Keratinocyte (primary cell): ENCODE measurements around the gene GRAMD1B. TPM values are rescaled to one million over a fixed set of nuclear protein-coding genes. Genes with fewer than 3 reads are reported as not detected.

Experiments
- DNase-seq: peaks from one replicate; pipeline ENCODE4 v3.0.0-alpha.2; 2011; ENCODE audit warnings: low read depth, missing footprints, low spot score
- FAIRE-seq: peaks from 2 replicates; lab custom pipeline; 2011; peaks lifted over from hg19 to GRCh38; lab: Jason Lieb, UNC
- H2AFZ ChIP-seq: 2 replicates; pipeline ENCODE4 v1.6.0; 2012; ENCODE audit warnings: low read length, control low read depth, inconsistent platforms; ENCODE audit not compliant: control insufficient read depth
- H3K27ac ChIP-seq: 2 replicates; pipeline ENCODE4 v1.5.1; 2011; ENCODE audit warnings: low read length; ENCODE audit not compliant: control insufficient read depth, insufficient read depth
- H3K27me3 ChIP-seq: 3 replicates; pipeline ENCODE4 v1.6.0; 2011; ENCODE audit warnings: low read length; ENCODE audit not compliant: control insufficient read depth, insufficient read depth; ENCODE audit errors: extremely low read depth
- H3K36me3 ChIP-seq, 2 experiments: 2 replicates in 1 of 2; 3 replicates in 1 of 2; pipeline ENCODE4 v1.5.1; 2011; ENCODE audit warnings: low read length in 2 of 2, mild to moderate bottlenecking in 1 of 2; ENCODE audit not compliant: control insufficient read depth in 2 of 2, insufficient read depth in 2 of 2; ENCODE audit errors: extremely low read depth in 1 of 2
- H3K4me1 ChIP-seq: 3 replicates; pipeline ENCODE4 v1.5.1; 2011; ENCODE audit warnings: low read length; ENCODE audit not compliant: control insufficient read depth, insufficient read depth; ENCODE audit errors: extremely low read depth
- H3K4me2 ChIP-seq: 3 replicates; pipeline ENCODE4 v1.6.0; 2011; ENCODE audit warnings: low read depth, low read length; ENCODE audit not compliant: control insufficient read depth, insufficient read depth; ENCODE audit errors: extremely low read depth
- H3K4me3 ChIP-seq, 3 experiments: fragments of 200-600 bp in 1 of 3; sonication (generic) in 1 of 3; 2 replicates in 2 of 3; 3 replicates in 1 of 3; pipeline ENCODE4 v1.5.1; 2011 to 2016; ENCODE audit warnings: low read length in 3 of 3, mild to moderate bottlenecking in 3 of 3, control low read depth in 2 of 3, inconsistent platforms in 1 of 3, low read depth in 1 of 3, mixed read lengths in 1 of 3, mixed run types in 1 of 3, moderate library complexity in 1 of 3; ENCODE audit not compliant: control insufficient read depth in 2 of 3, insufficient read depth in 2 of 3; ENCODE audit errors: extremely low read depth in 1 of 3
- H3K79me2 ChIP-seq: 2 replicates; pipeline ENCODE4 v1.6.0; 2012; ENCODE audit warnings: low read length; ENCODE audit not compliant: control insufficient read depth, insufficient read depth
- H3K9ac ChIP-seq: 3 replicates; pipeline ENCODE4 v1.6.0; 2011; ENCODE audit warnings: low read length; ENCODE audit not compliant: control insufficient read depth, insufficient read depth; ENCODE audit errors: extremely low read depth
- H3K9me1 ChIP-seq: 3 replicates; pipeline ENCODE4 v1.6.0; 2011; ENCODE audit warnings: low read length; ENCODE audit not compliant: control insufficient read depth, insufficient read depth; ENCODE audit errors: extremely low read depth
- H3K9me3 ChIP-seq: 2 replicates; pipeline ENCODE4 v1.5.1; 2012; ENCODE audit warnings: low read depth, low read length; ENCODE audit not compliant: control insufficient read depth
- H4K20me1 ChIP-seq: 3 replicates; pipeline ENCODE4 v1.6.0; 2011; ENCODE audit warnings: low read length; ENCODE audit not compliant: control insufficient read depth, insufficient read depth; ENCODE audit errors: extremely low read depth
- CTCF ChIP-seq, 3 experiments: IDR thresholded peaks in 1 of 3; conservative IDR thresholded peaks in 1 of 3; optimal IDR thresholded peaks in 1 of 3; 2 replicates in 2 of 3; 3 replicates in 1 of 3; pipeline versions ENCODE3 to v1.5.1; 2011; ENCODE audit warnings: low read length in 3 of 3, mild to moderate bottlenecking in 3 of 3, moderate library complexity in 2 of 3, control low read depth in 1 of 3, inconsistent platforms in 1 of 3; ENCODE audit not compliant: insufficient read depth in 2 of 3; ENCODE audit errors: extremely low read depth in 1 of 3
- EZH2 ChIP-seq: IDR thresholded peaks from one replicate; pipeline ENCODE4 v1.6.1; 2012; ENCODE audit warnings: inconsistent platforms, mild to moderate bottlenecking, low read length, moderate library complexity
- dilution Hi-C: fragments of 300-500 bp; cut with MboI; formaldehyde crosslinking; loops from one replicate; pipeline ENCODE4 v1.7.0; 2020; ENCODE audit warnings: low sequenced_read_pairs; ENCODE audit not compliant: extremely low pct_ligation_motif_present
- polyA plus RNA-seq, 5 experiments: library from polyadenylated mRNA; depleted of rRNA in 3 of 5; stranded (reverse) in 3 of 5; stranded (forward) in 1 of 5; unstranded in 1 of 5; fragments of >200 nt; gene quantifications; 1 replicate in 1 of 5; 2 replicates in 3 of 5; 3 replicates in 1 of 5; pipeline versions ENCODE4 v1.2.1 to v1.2.3, GENCODE V29; 2011 to 2012; ENCODE audit warnings: missing spikeins in 2 of 5, low read depth in 1 of 5, low replicate concordance in 1 of 5

GRAMD1B gene
- polyA plus RNA-seq, 1 donor (not counting 4 experiments of a cell fraction or from before 2014, with no cell fraction given), result 0.04 TPM

- H3K27ac ChIP-seq, result no peak overlapping the region
- no peak overlapping the region for H3K4me3 ChIP-seq
- FAIRE-seq, result no peak
- no peak overlapping the region for H3K9ac ChIP-seq
- H3K9me3 ChIP-seq, result no peaks in the 10 kb centered on the region
- no peak overlapping the region for H3K4me2 ChIP-seq
- no peaks in the 10 kb centered on the region for H3K79me2 ChIP-seq
- DNase-seq, result no peak
- no peak for TF ChIP-seq EZH2
- TF ChIP-seq CTCF (optimal IDR thresholded peaks at IDR 0.05 in 1 of 3, IDR thresholded peaks at IDR 0.05 in 1 of 3, conservative IDR thresholded peaks at IDR 0.05 in 1 of 3; ENCODE audit: extremely low read depth in 1 of 3, insufficient read depth in 2 of 3, low read length in 3 of 3), result no peak
- H3K9me1 ChIP-seq, result no peaks in the 10 kb centered on the region
- no peaks in the 10 kb centered on the region for H3K36me3 ChIP-seq
- peaks cover 6% of the 10 kb centered on the region for H3K4me1 ChIP-seq
- H4K20me1 ChIP-seq, result no peaks in the 10 kb centered on the region
- dilution Hi-C loops, result no loop called here
- H2AFZ ChIP-seq, result no peak overlapping the region
- no peaks in the 10 kb centered on the region for H3K27me3 ChIP-seq
Observed at GRCh38 chr11:123449436-123449835, 19.4 kb downstream of the GRAMD1B start.

- dilution Hi-C loops, result no loop called here
- DNase-seq (no peak), FAIRE-seq (no peak)
- Histone ChIP-seq H3K9me1 (no peaks in the 10 kb centered on the region), H2AFZ (no peak overlapping the region), H3K9ac (no peak overlapping the region), H3K27me3 (no peaks in the 10 kb centered on the region), H3K36me3 (no peaks in the 10 kb centered on the region), H4K20me1 (no peaks in the 10 kb centered on the region), H3K27ac (no peak overlapping the region), H3K4me2 (no peak overlapping the region), H3K9me3 (no peaks in the 10 kb centered on the region), H3K4me3 (no peak overlapping the region), H3K79me2 (no peaks in the 10 kb centered on the region), H3K4me1 (peaks cover 12% of the 10 kb centered on the region)
- TF ChIP-seq CTCF (optimal IDR thresholded peaks at IDR 0.05 in 1 of 3, IDR thresholded peaks at IDR 0.05 in 1 of 3, conservative IDR thresholded peaks at IDR 0.05 in 1 of 3; ENCODE audit: extremely low read depth in 1 of 3, insufficient read depth in 2 of 3, low read length in 3 of 3) (no peak), EZH2 (no peak)
Observed at GRCh38 chr11:123450623-123451022, 20.6 kb downstream of the GRAMD1B start.
